ENCODE measurements around the gene SYNRG.
"Not testable (repeated sequence)": the region's sequence is repeated elsewhere in the genome, so short reads cannot be mapped to it uniquely, and the experiment has no call there.

Gene SYNRG

GRCh38 chr17:37643869-37644268 is 34.7 kb upstream of the SYNRG start:
- peak overlapping the region in 1 of 2 donors; percentile 72 for H3K4me3 ChIP-seq (replicated peaks in 1 of 2; ENCODE audit: low read depth in 2 of 2, low read length in 2 of 2)
- no peak for TF ChIP-seq CTCF (IDR thresholded peaks at IDR 0.05; ENCODE audit: low read depth, low read length)
- DNase-seq (ENCODE audit: low read depth in 2 of 2) = peak in 1 of 2 donors; percentile 34

GRCh38 chr17:37643118-37643766 is 34.0 kb upstream of the SYNRG start, which contains the start of gene DDX52:
Gene DDX52, minus strand, starts transcription at chr17:37643446. Its CDS starts 26 bp downstream, at chr17:37643420.
- H3K4me3 ChIP-seq (replicated peaks in 1 of 2; ENCODE audit: low read depth in 2 of 2, low read length in 2 of 2) = peak within 1 kb of the TSS; percentile 72 to 92
- TF ChIP-seq CTCF (IDR thresholded peaks at IDR 0.05; ENCODE audit: low read depth, low read length) = no peak
- peak; percentile 94 to 95 for DNase-seq (ENCODE audit: low read depth in 2 of 2)

- DNase-seq (ENCODE audit: low read depth in 2 of 2) = peak; percentile 42 to 55
- peak overlapping the region; percentile 72 to 92 for H3K4me3 ChIP-seq (replicated peaks in 1 of 2; ENCODE audit: low read depth in 2 of 2, low read length in 2 of 2)
- no peak for TF ChIP-seq CTCF (IDR thresholded peaks at IDR 0.05; ENCODE audit: low read depth, low read length)
Measured at GRCh38 chr17:37642681-37643080, 33.5 kb upstream of the SYNRG start.

- no peak for TF ChIP-seq CTCF (IDR thresholded peaks at IDR 0.05; ENCODE audit: low read depth, low read length)
- no peak for DNase-seq (ENCODE audit: low read depth in 2 of 2)
- H3K4me3 ChIP-seq (replicated peaks in 1 of 2; ENCODE audit: low read depth in 2 of 2, low read length in 2 of 2) = no peak overlapping the region
Measured at GRCh38 chr17:37640015-37640414, 30.8 kb upstream of the SYNRG start.

- DNase-seq (ENCODE audit: low read depth in 2 of 2) = no peak
- H3K4me3 ChIP-seq (replicated peaks in 1 of 2; ENCODE audit: low read depth in 2 of 2, low read length in 2 of 2) = no peak overlapping the region
- no peak for TF ChIP-seq CTCF (IDR thresholded peaks at IDR 0.05; ENCODE audit: low read depth, low read length)
Measured at GRCh38 chr17:37637956-37638355, 28.7 kb upstream of the SYNRG start.

- not testable (repeated sequence) for H3K4me3 ChIP-seq (replicated peaks in 1 of 2; ENCODE audit: low read depth in 2 of 2, low read length in 2 of 2); DNase-seq (ENCODE audit: low read depth in 2 of 2)
Measured at GRCh38 chr17:37616430-37616829, 7.2 kb upstream of the SYNRG start.

- TF ChIP-seq CTCF (IDR thresholded peaks at IDR 0.05; ENCODE audit: low read depth, low read length) = no peak
- H3K4me3 ChIP-seq (replicated peaks in 1 of 2; ENCODE audit: low read depth in 2 of 2, low read length in 2 of 2) = no peak overlapping the region
Measured at GRCh38 chr17:37614823-37615222, 5.6 kb upstream of the SYNRG start.

More at GRCh38 chr17:37614823-37615222, 5.6 kb upstream of the SYNRG start:
- no peak for DNase-seq (ENCODE audit: low read depth in 2 of 2)
